PC-9 (cell line): ENCODE results near the gene MAN2A2.

Source experiments
- CTCF ChIP-seq: fragments of 200-600 bp; sonication (generic); conservative IDR thresholded peaks from 2 replicates; pipeline ENCODE4 v1.6.1; 2017; ENCODE audit warnings: mixed run types, antibody characterized with exemption, mild to moderate bottlenecking, moderate library complexity
- EZH2 ChIP-seq: fragments of 200-600 bp; sonication (generic); IDR thresholded peaks from 2 replicates; pipeline ENCODE4 v1.8.0; 2017; ENCODE audit warnings: antibody characterized with exemption, low read depth

- no peak for TF ChIP-seq CTCF
- TF ChIP-seq EZH2 = no peak
These were observed 51.0 kb downstream of the MAN2A2 start for GRCh38 chr15:90953947-90954711.
